Measurements from ENCODE around the gene NR0B2. TPM values are rescaled to one million over a fixed set of nuclear protein-coding genes. Genes with fewer than 3 reads are reported as not detected.

NR0B2 gene
- polyA plus RNA-seq, 3 donors from 2014 or later = not detected

- H3K4me3 Mint-ChIP-seq = peak overlapping the region; percentile 40 to 100 (median 95)
- H3K9me3 Mint-ChIP-seq = no peaks in the 10 kb centered on the region
- peak overlapping the region in 1 of 6 donors; percentile 45 for H3K27ac Mint-ChIP-seq
- DNase-seq = no peak
- H3K27me3 Mint-ChIP-seq (ENCODE audit: low read depth in 3 of 3) = peaks cover 2 to 6% (median 5%) of the 10 kb centered on the region in 3 donors
- H3K36me3 Mint-ChIP-seq = no peaks in the 10 kb centered on the region
- H3K4me1 Mint-ChIP-seq = peaks cover 14 to 21% of the 10 kb centered on the region in 2 donors
Observed at GRCh38 chr1:26863685-26864077, 50.1 kb downstream of the NR0B2 start.

GRCh38 chr1:26862781-26863684 is 50.7 kb downstream of the NR0B2 start, which contains the start of gene SFN:
Gene SFN, plus strand, starts transcription at chr1:26863149. Its CDS starts 64 bp downstream, at chr1:26863213.
- Mint-ChIP-seq H3K9me3 (no peaks in the 10 kb centered on the region), H3K27ac (peak within 1 kb of the TSS in 5 of 6 donors; percentile 40 to 92 (median 51)), H3K4me3 (peak within 1 kb of the TSS; percentile 90 to 100 (median 95)), H3K27me3 (ENCODE audit: low read depth in 3 of 3) (peaks cover 2 to 6% (median 4%) of the 10 kb centered on the region in 3 donors), H3K36me3 (peaks cover 0 to 3% (median 0%) of the 10 kb centered on the region in 3 donors), H3K4me1 (peaks cover 14 to 21% of the 10 kb centered on the region in 2 donors)
- DNase-seq = no peak

GRCh38 chr1:26861889-26862378 is 51.8 kb downstream of the NR0B2 start:
- Mint-ChIP-seq H3K27me3 (ENCODE audit: low read depth in 3 of 3) (peaks cover 2 to 6% (median 4%) of the 10 kb centered on the region in 3 donors), H3K27ac (no peak overlapping the region), H3K36me3 (peaks cover 0 to 7% (median 0%) of the 10 kb centered on the region in 3 donors), H3K4me3 (peak overlapping the region in 1 of 5 donors; percentile 15), H3K4me1 (peaks cover 14 to 21% of the 10 kb centered on the region in 2 donors), H3K9me3 (no peaks in the 10 kb centered on the region)
- no peak for DNase-seq

Other genes starting within 250 kb of the NR0B2 start
- 10 to 100 TPM in 2 of 3 donors, 1 to 10 TPM in 1; 7.1 to 34.6 (median 16.0) TPM for gene ARID1A, start 218.0 kb downstream of the NR0B2 start, polyA plus RNA-seq
- gene PIGV, start 126.0 kb downstream of the NR0B2 start, polyA plus RNA-seq = 10 to 100 TPM in 2 of 3 donors, 1 to 10 TPM in 1; 9.8 to 20.0 (median 13.7) TPM
- gene ZDHHC18, start 87.3 kb downstream of the NR0B2 start, polyA plus RNA-seq = 1 to 10 TPM; 7.3 to 8.8 (median 7.8) TPM
- gene SFN, start 50.8 kb downstream of the NR0B2 start, polyA plus RNA-seq = not detected
- 10 to 100 TPM in 2 of 3 donors, 1 to 10 TPM in 1; 8.3 to 22.1 (median 10.0) TPM for gene GPN2, start 23.7 kb downstream of the NR0B2 start, polyA plus RNA-seq
- gene GPATCH3, start 13.5 kb downstream of the NR0B2 start, polyA plus RNA-seq = 10 to 100 TPM; 10.4 to 17.3 (median 15.1) TPM
- gene NUDC, start 7.8 kb upstream of the NR0B2 start, polyA plus RNA-seq = 100 to 1,000 TPM in 1 of 3 donors, 10 to 100 TPM in 2; 60.0 to 116 (median 70.4) TPM
- gene KDF1, start 46.5 kb upstream of the NR0B2 start, polyA plus RNA-seq = 1 to 10 TPM in 1 of 3 donors, under 1 TPM in 1, not detected in 1; 0.29 to 1.3 TPM
- gene TRNP1, start 79.7 kb upstream of the NR0B2 start, polyA plus RNA-seq = not detected
- not detected for gene TENT5B, start 98.9 kb upstream of the NR0B2 start, polyA plus RNA-seq
- gene SLC9A1, start 241.2 kb upstream of the NR0B2 start, polyA plus RNA-seq = 10 to 100 TPM in 1 of 3 donors, 1 to 10 TPM in 2; 3.2 to 17.3 (median 3.7) TPM